ENCODE measurements around the gene PBLD. TPM values are rescaled to one million over a fixed set of nuclear protein-coding genes. Genes with fewer than 3 reads are reported as not detected.
A peak's percentile ranks its signal among the peaks of the same experiment; 100 is the strongest.

PBLD gene
- total RNA-seq, 1 donor from 2014 or later: 6.9 TPM

DNA sequence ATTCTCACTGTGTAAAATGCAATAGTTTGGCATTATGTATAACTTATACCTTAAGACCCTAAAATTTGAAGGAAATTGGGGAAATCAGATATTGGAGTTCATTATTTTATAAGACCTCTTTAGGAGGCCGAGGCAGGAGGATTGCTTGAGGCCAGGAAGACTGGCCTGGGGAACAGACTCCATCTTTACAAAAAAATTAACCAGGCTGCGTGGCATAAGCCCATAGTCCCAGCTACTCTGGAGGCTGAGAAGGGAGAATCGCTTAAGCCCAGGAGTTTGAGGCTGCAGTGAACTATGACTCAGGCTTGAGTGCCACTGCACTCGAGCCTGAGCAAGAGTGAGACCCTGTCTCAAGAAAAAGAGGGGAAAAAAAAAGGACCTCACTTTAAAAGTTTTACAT lies 14.0 kb upstream of the PBLD start:
- no peaks in the 10 kb centered on the region for H3K27me3 Mint-ChIP-seq
- no peak overlapping the region for H3K4me3 Mint-ChIP-seq
- H3K4me1 Mint-ChIP-seq (ENCODE audit: unreplicated experiment): no peaks in the 10 kb centered on the region
- DNase-seq (ENCODE audit: extremely low spot score, unreplicated experiment): no peak
- no peak overlapping the region for H3K27ac Mint-ChIP-seq
- H3K9me3 Mint-ChIP-seq: no peaks in the 10 kb centered on the region
- TF ChIP-seq, protein P1, sequence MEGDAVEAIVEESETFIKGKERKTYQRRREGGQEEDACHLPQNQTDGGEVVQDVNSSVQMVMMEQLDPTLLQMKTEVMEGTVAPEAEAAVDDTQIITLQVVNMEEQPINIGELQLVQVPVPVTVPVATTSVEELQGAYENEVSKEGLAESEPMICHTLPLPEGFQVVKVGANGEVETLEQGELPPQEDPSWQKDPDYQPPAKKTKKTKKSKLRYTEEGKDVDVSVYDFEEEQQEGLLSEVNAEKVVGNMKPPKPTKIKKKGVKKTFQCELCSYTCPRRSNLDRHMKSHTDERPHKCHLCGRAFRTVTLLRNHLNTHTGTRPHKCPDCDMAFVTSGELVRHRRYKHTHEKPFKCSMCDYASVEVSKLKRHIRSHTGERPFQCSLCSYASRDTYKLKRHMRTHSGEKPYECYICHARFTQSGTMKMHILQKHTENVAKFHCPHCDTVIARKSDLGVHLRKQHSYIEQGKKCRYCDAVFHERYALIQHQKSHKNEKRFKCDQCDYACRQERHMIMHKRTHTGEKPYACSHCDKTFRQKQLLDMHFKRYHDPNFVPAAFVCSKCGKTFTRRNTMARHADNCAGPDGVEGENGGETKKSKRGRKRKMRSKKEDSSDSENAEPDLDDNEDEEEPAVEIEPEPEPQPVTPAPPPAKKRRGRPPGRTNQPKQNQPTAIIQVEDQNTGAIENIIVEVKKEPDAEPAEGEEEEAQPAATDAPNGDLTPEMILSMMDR (conservative IDR thresholded peaks at IDR 0.05): no peak
- peaks cover 21% of the 10 kb centered on the region for H3K36me3 Mint-ChIP-seq

DNA sequence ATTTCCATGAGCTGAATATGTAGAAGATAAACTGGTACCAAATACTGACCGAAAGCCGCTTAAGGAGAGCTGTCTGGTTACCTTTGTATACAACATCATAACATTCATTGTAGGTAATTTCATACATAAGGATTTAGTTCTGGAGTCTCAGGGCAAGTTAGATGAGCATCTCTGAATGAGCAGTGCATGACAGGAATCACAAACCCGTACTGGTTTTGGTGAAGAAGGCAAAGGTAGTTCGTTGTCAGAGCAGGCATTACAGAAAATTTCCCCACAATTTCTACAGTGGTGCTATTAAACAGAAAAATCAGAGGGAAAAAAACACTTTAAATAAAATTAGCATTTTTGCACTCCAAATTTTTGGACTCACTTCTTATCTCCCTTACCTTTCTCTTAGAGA lies 12.9 kb upstream of the PBLD start:
- H3K27me3 Mint-ChIP-seq: no peaks in the 10 kb centered on the region
- H3K4me1 Mint-ChIP-seq (ENCODE audit: unreplicated experiment): no peaks in the 10 kb centered on the region
- no peak overlapping the region for H3K4me3 Mint-ChIP-seq
- TF ChIP-seq, protein P1 (conservative IDR thresholded peaks at IDR 0.05): no peak
- H3K36me3 Mint-ChIP-seq: peaks cover 29% of the 10 kb centered on the region
- no peak overlapping the region for H3K27ac Mint-ChIP-seq
- no peaks in the 10 kb centered on the region for H3K9me3 Mint-ChIP-seq
- DNase-seq (ENCODE audit: extremely low spot score, unreplicated experiment): no peak

DNA sequence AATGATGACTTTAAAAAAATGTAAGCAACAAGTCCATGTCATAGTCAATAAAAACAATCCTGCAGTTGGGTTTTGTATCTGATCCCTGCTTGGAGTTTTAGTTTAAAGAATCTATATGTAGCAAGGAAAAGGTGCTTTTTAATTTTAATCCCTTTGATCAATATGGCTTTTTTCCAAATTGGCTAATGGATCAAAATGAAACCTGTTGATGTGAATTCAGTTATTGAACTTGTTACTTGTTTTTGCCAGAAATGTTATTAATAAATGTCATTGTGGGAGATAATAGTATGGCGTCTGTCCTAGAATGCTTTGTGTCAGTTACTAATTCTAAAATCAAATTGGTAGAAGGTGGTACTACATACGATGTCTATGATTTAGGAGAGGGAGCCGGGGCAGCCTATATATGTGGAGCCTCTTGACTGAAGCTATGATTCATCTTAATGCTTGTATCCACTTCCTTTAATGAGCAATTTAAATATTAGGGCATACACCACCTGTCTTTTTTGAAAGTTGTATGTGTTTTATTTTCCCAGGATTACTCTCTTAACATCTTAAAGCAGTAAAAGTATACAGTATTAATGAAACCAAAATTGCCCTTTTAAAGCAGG lies 10.3 kb upstream of the PBLD start:
- Mint-ChIP-seq H3K4me1 (ENCODE audit: unreplicated experiment) (no peaks in the 10 kb centered on the region), H3K9me3 (no peaks in the 10 kb centered on the region), H3K4me3 (no peak overlapping the region), H3K27ac (no peak overlapping the region), H3K27me3 (no peaks in the 10 kb centered on the region), H3K36me3 (peaks cover 43% of the 10 kb centered on the region)
- DNase-seq (ENCODE audit: extremely low spot score, unreplicated experiment): no peak
- TF ChIP-seq, protein P1 (conservative IDR thresholded peaks at IDR 0.05): no peak

DNA sequence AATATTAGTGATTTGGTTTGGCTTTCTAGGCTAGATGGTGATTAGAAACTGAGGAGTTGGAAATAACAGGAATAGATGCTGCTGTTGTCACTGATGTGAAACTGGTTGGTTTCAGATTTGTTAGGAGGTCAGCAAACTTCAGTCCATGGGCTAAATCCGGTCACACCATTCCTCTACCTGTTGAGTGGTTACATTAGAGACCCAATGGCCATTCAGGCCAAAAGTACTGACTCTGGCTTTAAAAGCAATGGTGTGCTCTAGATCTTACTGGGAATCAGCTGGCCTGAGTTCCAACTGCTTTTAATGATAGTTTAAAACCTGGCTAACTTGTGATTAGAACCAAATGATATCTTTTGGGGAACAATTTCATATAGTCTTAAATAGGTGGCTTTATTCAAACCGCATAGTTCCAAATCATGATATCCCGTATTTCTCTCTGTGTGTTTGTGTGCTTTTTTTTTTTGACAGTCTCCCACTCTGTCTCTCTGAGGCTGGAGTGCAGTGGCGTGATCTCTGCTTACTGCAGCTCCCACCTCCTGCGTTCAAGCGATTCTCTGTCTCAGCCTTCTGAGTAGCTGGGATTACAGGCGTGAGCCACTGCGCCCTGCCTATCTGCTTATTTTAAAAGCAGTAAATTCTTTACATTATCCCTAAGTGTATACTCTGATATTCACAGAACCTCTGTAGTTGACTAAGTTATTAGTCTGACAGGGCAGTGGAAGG lies 7.8 kb upstream of the PBLD start:
- DNase-seq (ENCODE audit: extremely low spot score, unreplicated experiment): no peak
- Mint-ChIP-seq H3K9me3 (no peaks in the 10 kb centered on the region), H3K27ac (no peak overlapping the region), H3K36me3 (peaks cover 49% of the 10 kb centered on the region), H3K4me1 (ENCODE audit: unreplicated experiment) (peaks cover 23% of the 10 kb centered on the region), H3K4me3 (no peak overlapping the region), H3K27me3 (no peaks in the 10 kb centered on the region)
- TF ChIP-seq, protein P1 (conservative IDR thresholded peaks at IDR 0.05): no peak

DNA sequence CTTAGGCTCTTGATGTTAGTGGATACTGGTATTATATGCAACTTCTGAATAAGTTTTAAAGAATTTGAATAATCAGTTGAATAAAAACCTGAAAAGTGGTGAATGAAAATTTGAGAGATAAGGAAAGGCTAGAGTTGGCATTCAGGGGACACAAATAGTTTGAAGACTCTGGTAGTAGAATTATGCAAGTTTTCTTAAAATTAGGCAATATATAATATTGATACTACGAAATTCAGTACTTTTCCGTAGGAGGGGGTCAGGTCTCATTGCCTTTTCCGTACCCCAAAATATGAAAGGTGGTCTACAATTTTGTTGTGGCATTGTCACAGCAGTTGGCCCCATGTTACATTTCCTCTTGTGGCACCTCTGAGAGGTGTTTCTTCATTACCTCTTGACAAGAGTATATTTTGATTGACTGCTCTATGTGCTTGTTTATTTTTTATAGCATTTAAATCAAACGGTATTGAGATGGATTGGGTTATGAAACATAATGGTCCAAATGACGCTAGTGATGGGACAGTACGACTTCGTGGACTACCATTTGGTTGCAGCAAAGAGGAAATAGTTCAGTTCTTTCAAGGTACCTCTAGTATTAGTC lies 4.1 kb upstream of the PBLD start:
- peak overlapping the region; percentile 71 for H3K4me3 Mint-ChIP-seq
- H3K4me1 Mint-ChIP-seq (ENCODE audit: unreplicated experiment): peaks cover 31% of the 10 kb centered on the region
- DNase-seq (ENCODE audit: extremely low spot score, unreplicated experiment): no peak
- H3K9me3 Mint-ChIP-seq: no peaks in the 10 kb centered on the region
- H3K36me3 Mint-ChIP-seq: peaks cover 52% of the 10 kb centered on the region
- peaks cover 2% of the 10 kb centered on the region for H3K27me3 Mint-ChIP-seq
- TF ChIP-seq, protein P1 (conservative IDR thresholded peaks at IDR 0.05): no peak
- H3K27ac Mint-ChIP-seq: peak overlapping the region; percentile 62

All from type B pancreatic cell (in vitro differentiated cells).